Measurements from ENCODE around the gene ASS1. TPM values are rescaled to one million over a fixed set of nuclear protein-coding genes. Genes with fewer than 3 reads are reported as not detected.

ASS1 gene
- total and polyA plus RNA-seq, 2 of the 13 experiments (the other 11 are each of a cell fraction or from before 2014, with no cell fraction given) = 77.6 to 122 TPM

GRCh38 chr9:130450344-130451003 lies 5.7 kb downstream of the ASS1 start (continued):
- TF ChIP-seq TEAD2 (CRISPR knock-in tag; IDR thresholded peaks at IDR 0.05) (peak; percentile 86; the same call in 1 of the 2 replicates), REST (IDR thresholded peaks at IDR 0.05; ENCODE audit: borderline replicate concordance in 1 of 2, low read depth in 1 of 2, low read length in 2 of 2) (no peak), ZNF512 (CRISPR knock-in tag; IDR thresholded peaks at IDR 0.05) (no peak), ZNF782 (CRISPR knock-in tag; IDR thresholded peaks at IDR 0.05; ENCODE audit: borderline replicate concordance) (peak; percentile 99), ZNF484 (CRISPR knock-in tag; IDR thresholded peaks at IDR 0.05; ENCODE audit: borderline replicate concordance, low read depth) (peak; percentile 64; the same call in 1 of the 2 replicates), HOXA7 (CRISPR knock-in tag; IDR thresholded peaks at IDR 0.05) (no peak), ZNF629 (CRISPR knock-in tag; conservative IDR thresholded peaks at IDR 0.05) (peak; percentile 70), ARNT (IDR thresholded peaks at IDR 0.05) (no peak), MAZ (IDR thresholded peaks at IDR 0.05; ENCODE audit: borderline replicate concordance, low read depth, low read length) (no peak), MAZ (CRISPR knock-in tag; IDR thresholded peaks at IDR 0.05; ENCODE audit: low read depth) (peak; percentile 90), ZNF276 (CRISPR knock-in tag; IDR thresholded peaks at IDR 0.05; ENCODE audit: low read depth) (peak; percentile 93; the same call in 1 of the 2 replicates), HNF4A (CRISPR knock-in tag; IDR thresholded peaks at IDR 0.05) (peak; percentile 99), ZNF710 (CRISPR knock-in tag; IDR thresholded peaks at IDR 0.05; ENCODE audit: borderline replicate concordance) (peak; percentile 81), U2AF2 (IDR thresholded peaks at IDR 0.05; ENCODE audit: low read depth, low read length) (no peak), ZBTB26 (CRISPR knock-in tag; IDR thresholded peaks at IDR 0.05; ENCODE audit: borderline replicate concordance) (peak; percentile 84), HNF1B (CRISPR knock-in tag; IDR thresholded peaks at IDR 0.05) (peak; percentile 93)

Data from HepG2 (cell line).